ENCODE data around the gene KRTAP17-1.

Gene KRTAP17-1

DNA sequence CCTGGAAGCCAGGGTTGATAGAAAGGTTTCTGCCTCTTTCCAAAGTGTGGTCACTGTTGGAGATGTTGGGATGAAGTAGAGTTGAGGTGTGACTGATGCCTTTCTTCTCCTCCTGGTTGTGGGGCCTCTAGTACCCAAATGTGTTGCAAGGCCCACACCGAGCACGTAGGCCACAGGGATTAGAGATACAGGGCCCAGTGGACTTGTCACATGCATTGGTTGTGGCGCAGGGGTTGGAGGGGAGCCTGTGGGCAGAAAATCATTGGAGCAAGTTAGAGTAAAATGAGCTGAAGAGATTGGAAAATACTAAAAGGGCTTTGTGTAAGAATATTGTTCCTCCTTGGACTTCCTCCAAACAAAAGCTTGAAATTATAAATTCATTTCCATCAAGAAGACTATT is 30.5 kb upstream of the KRTAP17-1 start:
- FAIRE-seq: no peak
- TF ChIP-seq SPI1 (IDR thresholded peaks at IDR 0.05; ENCODE audit: low read depth, low read length) (no peak), POLR2A (IDR thresholded peaks at IDR 0.05; ENCODE audit: low read depth, low read length) (no peak), PAX5 (IDR thresholded peaks at IDR 0.05; ENCODE audit: insufficient read depth, low read length, severe bottlenecking) (no peak), POU2F2 (IDR thresholded peaks at IDR 0.05; ENCODE audit: low read depth, low read length) (no peak), POLR2AphosphoS5 (IDR thresholded peaks at IDR 0.05; ENCODE audit: low read depth, low read length) (no peak), TAF1 (IDR thresholded peaks at IDR 0.05; ENCODE audit: low read depth, low read length) (no peak)
- no peak for DNase-seq (ENCODE audit: insufficient read length, low spot score)

DNA sequence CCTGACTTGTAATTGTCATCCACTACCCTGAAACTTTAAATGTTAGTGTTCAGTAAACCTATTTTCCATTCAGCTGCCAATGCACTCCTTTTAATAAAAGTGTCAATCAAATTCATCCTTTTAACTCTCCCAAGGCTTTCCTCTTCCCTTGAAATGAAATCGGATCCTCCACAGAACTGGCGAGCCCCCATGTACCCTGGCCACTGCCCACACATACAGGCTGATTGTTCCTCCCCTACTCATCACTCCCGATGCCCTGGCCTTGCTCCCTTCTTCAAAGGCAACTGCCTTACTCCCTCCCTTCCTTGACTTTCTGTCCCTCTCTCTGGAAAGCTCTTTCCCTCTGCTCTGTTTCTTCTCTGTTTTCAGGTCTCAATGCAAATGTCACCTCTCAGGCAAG is 27.5 kb upstream of the KRTAP17-1 start:
- no peak for FAIRE-seq
- DNase-seq (ENCODE audit: insufficient read length, low spot score): no peak
- no peak for TF ChIP-seq POU2F2 (IDR thresholded peaks at IDR 0.05; ENCODE audit: low read depth, low read length)
- no peak for TF ChIP-seq POLR2AphosphoS5 (IDR thresholded peaks at IDR 0.05; ENCODE audit: low read depth, low read length)
- TF ChIP-seq POLR2A (IDR thresholded peaks at IDR 0.05; ENCODE audit: low read depth, low read length): no peak
- TF ChIP-seq PAX5 (IDR thresholded peaks at IDR 0.05; ENCODE audit: insufficient read depth, low read length, severe bottlenecking): no peak

DNA sequence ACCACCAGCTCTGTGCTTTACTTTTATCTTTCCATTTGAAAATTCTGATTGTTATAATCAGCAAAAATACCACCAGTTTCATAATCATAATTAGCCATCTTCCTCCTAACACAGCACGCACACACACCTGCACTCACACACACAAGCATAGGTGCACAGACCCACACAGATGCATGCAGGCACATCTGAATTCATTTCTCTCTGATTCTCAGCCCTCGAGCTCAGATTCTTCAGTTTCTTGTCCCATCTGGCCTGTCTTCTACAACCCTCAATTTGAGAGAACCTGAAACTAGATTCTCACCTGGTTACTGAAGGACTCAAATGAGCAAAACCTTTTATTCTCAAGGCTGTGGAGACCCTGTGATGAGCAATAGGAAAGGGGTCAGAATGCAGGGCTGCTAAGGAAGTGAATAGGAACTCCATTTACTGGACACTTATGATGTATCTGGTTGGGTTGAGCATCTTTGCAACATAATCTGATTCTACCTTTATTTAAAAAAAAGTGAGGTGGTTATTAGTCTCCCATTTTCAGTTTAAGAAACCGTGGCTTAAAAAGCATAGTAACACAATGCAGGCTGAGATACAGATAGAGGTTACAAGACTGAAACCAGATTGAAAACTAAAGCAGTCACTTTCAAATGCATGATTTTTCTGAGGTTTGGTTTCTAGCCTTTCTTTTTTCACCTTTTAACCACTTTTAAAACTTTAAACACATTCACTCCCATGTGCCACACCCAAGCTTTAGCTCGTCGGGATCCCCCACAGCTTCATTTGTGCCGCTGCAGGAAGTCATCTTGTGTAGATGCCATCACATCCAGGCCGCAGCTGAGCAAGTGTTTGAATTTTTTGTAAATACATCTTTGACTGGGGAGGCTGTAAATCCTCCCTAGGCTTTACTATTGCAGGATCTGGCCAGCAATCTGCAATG is 25.7 kb upstream of the KRTAP17-1 start:
- no peak for FAIRE-seq

DNA sequence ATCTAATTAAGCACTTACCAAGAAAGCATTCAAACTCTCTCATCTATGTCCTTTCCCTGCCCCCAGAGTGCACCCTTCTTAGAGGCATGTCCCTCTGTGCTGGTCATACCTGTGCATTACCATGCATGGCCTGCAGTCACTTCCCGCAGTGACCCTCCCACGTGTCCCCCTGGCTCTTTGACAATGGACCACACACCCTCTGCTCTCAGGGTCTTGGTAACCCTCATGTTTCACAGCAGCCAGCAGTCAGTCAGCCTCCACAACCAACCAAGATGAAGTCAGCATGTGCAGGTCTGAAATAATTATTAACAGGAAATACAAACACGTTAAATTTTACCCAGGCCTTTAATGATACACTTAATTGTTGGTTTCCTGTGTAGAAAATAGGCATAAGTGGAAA is 25.0 kb upstream of the KRTAP17-1 start:
- FAIRE-seq (no peak), DNase-seq (ENCODE audit: insufficient read length, low spot score) (no peak)
- TF ChIP-seq TAF1 (IDR thresholded peaks at IDR 0.05; ENCODE audit: low read depth, low read length): no peak
- TF ChIP-seq PAX5 (IDR thresholded peaks at IDR 0.05; ENCODE audit: insufficient read depth, low read length, severe bottlenecking): no peak
- TF ChIP-seq POU2F2 (IDR thresholded peaks at IDR 0.05; ENCODE audit: low read depth, low read length): no peak
- TF ChIP-seq POLR2AphosphoS5 (IDR thresholded peaks at IDR 0.05; ENCODE audit: low read depth, low read length): no peak
- no peak for TF ChIP-seq SPI1 (IDR thresholded peaks at IDR 0.05; ENCODE audit: low read depth, low read length)
- no peak for TF ChIP-seq POLR2A (IDR thresholded peaks at IDR 0.05; ENCODE audit: low read depth, low read length)

More for the DNA sequence above, 25.7 kb upstream of the KRTAP17-1 start:
- TF ChIP-seq SPI1 (IDR thresholded peaks at IDR 0.05; ENCODE audit: low read depth, low read length) (no peak), TAF1 (IDR thresholded peaks at IDR 0.05; ENCODE audit: low read depth, low read length) (no peak), PAX5 (IDR thresholded peaks at IDR 0.05; ENCODE audit: insufficient read depth, low read length, severe bottlenecking) (no peak), POU2F2 (IDR thresholded peaks at IDR 0.05; ENCODE audit: low read depth, low read length) (no peak), POLR2AphosphoS5 (IDR thresholded peaks at IDR 0.05; ENCODE audit: low read depth, low read length) (no peak), POLR2A (IDR thresholded peaks at IDR 0.05; ENCODE audit: low read depth, low read length) (no peak)
- no peak for DNase-seq (ENCODE audit: insufficient read length, low spot score)

DNA sequence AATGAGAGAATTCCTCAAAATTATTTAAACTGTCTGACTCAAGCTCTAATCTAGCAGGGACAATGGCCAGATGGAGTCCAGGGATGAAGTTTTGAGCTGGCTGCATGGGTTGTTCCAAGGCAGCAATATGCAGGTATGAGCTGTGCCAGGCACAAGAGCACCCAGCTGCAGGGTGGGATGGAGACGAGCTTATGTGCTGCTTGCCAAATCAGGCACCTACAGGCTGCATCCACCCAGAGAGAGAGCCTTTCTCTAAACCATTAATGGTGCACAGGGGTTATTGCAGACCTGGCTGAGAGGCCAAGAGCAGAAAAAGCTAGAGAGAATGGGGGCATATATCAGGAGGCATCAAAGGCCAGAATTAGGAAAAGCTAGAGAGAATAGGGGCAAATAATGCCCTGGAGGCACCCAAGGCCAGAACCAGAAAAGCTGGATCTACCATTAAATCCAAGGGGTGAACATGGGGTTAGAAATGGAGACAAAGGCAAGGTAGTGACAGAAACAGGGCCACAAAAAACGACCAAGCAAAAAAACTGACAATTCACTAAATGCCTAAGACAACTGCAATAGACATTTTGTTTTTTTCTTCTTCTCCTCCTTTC is 24.2 kb upstream of the KRTAP17-1 start:
- FAIRE-seq (no peak), DNase-seq (ENCODE audit: insufficient read length, low spot score) (no peak)
- no peak for TF ChIP-seq TAF1 (IDR thresholded peaks at IDR 0.05; ENCODE audit: low read depth, low read length)
- TF ChIP-seq POLR2A (IDR thresholded peaks at IDR 0.05; ENCODE audit: low read depth, low read length): no peak
- no peak for TF ChIP-seq POLR2AphosphoS5 (IDR thresholded peaks at IDR 0.05; ENCODE audit: low read depth, low read length)
- no peak for TF ChIP-seq SPI1 (IDR thresholded peaks at IDR 0.05; ENCODE audit: low read depth, low read length)
- no peak for TF ChIP-seq POU2F2 (IDR thresholded peaks at IDR 0.05; ENCODE audit: low read depth, low read length)
- TF ChIP-seq PAX5 (IDR thresholded peaks at IDR 0.05; ENCODE audit: insufficient read depth, low read length, severe bottlenecking): no peak

DNA sequence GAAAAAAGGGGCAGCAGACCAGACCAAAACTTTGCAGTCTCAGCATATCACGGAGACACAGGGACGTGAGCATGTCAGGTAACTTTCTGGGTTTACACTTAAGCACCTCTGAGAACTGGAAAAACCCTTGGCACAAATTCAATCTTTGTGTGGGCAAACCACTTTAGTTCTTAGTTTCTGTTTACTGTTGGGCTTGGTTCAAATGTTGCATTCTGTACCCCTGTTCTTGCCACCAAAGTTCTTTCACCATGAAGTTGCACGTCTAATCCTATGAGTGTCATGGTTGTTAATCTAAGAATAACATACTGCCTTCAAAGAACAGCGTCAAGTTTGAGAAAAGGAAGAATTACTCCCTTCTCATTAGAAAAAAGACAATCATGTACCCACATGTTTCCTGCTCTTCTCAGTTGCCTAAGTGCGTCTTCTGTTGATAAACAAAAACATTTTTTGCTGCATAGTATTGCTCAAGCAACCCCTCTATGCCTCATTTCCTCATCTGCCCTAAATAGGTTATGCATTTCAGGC is 23.5 kb upstream of the KRTAP17-1 start:
- TF ChIP-seq POLR2AphosphoS5 (IDR thresholded peaks at IDR 0.05; ENCODE audit: low read depth, low read length): no peak
- no peak for TF ChIP-seq SPI1 (IDR thresholded peaks at IDR 0.05; ENCODE audit: low read depth, low read length)
- TF ChIP-seq TAF1 (IDR thresholded peaks at IDR 0.05; ENCODE audit: low read depth, low read length): no peak
- TF ChIP-seq POU2F2 (IDR thresholded peaks at IDR 0.05; ENCODE audit: low read depth, low read length): no peak
- no peak for TF ChIP-seq PAX5 (IDR thresholded peaks at IDR 0.05; ENCODE audit: insufficient read depth, low read length, severe bottlenecking)
- TF ChIP-seq POLR2A (IDR thresholded peaks at IDR 0.05; ENCODE audit: low read depth, low read length): no peak
- DNase-seq (ENCODE audit: insufficient read length, low spot score) (no peak), FAIRE-seq (no peak)

DNA sequence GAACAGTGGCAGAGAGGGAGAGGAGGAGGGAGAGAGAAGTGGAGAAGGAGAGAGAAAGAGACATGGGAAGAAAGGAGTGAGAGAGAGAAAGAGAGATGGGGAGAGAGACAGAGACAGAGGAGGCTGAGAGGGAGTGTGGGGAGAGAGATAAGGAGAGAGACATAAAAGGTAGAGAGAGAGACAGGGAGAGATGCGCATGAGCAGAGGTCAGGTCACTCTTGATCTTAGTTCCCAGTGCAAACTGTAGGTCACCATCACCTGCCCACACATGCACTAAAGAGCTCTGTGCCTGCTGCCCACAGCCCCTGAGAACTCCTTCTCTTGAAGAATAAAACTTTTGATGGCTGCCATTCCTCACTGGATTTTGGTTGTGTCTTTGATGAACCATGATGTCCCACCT is 20.2 kb upstream of the KRTAP17-1 start:
- no peak for TF ChIP-seq TAF1 (IDR thresholded peaks at IDR 0.05; ENCODE audit: low read depth, low read length)
- no peak for TF ChIP-seq PAX5 (IDR thresholded peaks at IDR 0.05; ENCODE audit: insufficient read depth, low read length, severe bottlenecking)
- TF ChIP-seq POLR2AphosphoS5 (IDR thresholded peaks at IDR 0.05; ENCODE audit: low read depth, low read length): no peak
- TF ChIP-seq SPI1 (IDR thresholded peaks at IDR 0.05; ENCODE audit: low read depth, low read length): no peak
- no peak for TF ChIP-seq POLR2A (IDR thresholded peaks at IDR 0.05; ENCODE audit: low read depth, low read length)
- no peak for TF ChIP-seq POU2F2 (IDR thresholded peaks at IDR 0.05; ENCODE audit: low read depth, low read length)
- DNase-seq (ENCODE audit: insufficient read length, low spot score): no peak
- FAIRE-seq: no peak

DNA sequence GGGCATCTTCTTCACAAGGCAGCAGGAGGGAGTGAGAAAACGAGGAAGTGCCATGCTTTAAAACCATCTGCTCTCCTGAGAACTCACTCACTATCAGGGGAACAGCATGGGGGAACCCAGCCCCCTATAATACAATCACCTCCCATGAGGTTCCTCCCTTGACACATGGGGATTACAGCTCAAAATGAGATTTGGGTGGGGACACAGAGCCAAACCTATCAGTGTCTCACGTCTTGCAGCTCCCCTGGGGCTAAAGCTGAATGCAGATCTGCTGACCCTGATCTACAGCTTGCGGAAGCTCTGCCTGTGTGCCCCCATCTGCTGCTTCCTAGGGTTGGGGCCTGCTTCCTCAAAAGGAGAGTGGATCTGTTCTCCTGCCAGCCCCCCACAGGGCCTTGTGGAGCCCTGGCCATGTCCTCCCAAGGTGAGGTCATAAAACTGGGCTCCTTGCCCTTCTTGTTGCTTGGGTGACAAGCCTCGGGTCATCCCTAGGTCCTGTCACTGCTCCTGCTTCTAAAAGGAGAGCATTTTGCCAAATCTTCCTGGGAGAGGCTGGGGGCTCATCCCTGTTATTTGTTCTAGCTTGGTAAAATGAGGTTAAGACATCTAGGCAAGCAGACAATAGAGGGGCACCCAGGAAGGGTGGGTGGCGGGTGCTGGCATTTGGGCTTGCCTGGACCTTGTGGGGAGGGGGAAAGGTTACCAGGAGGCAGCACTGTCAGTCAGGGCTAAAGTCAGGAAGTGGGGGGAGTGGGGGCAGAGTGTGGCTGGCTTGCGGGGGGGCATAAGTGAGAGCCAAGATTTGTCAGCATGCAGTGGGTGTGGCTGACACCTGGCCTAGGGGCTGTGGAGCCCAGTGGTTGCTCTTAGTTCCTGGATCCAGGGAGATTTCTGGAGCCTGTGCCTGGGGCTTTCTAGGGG is 19.1 kb upstream of the KRTAP17-1 start:
- FAIRE-seq (no peak), DNase-seq (ENCODE audit: insufficient read length, low spot score) (no peak)
- TF ChIP-seq PAX5 (IDR thresholded peaks at IDR 0.05; ENCODE audit: insufficient read depth, low read length, severe bottlenecking): no peak
- no peak for TF ChIP-seq POLR2A (IDR thresholded peaks at IDR 0.05; ENCODE audit: low read depth, low read length)
- TF ChIP-seq POU2F2 (IDR thresholded peaks at IDR 0.05; ENCODE audit: low read depth, low read length): no peak

All from GM12891 (cell line).